DOHH2 (cell line): ENCODE results near the gene UPF1.

Experiments used
- H3F3A ChIP-seq: fragments of 200-600 bp; sonication (generic), shearing (Covaris generic); 2 replicates; pipeline ENCODE4 v1.6.0; 2016; ENCODE audit warnings: antibody characterized with exemption, mild to moderate bottlenecking; ENCODE audit not compliant: control insufficient read depth, insufficient read depth
- H3K27ac ChIP-seq: fragments of 200-600 bp; sonication (generic); 2 replicates; pipeline ENCODE4 v1.5.1; 2014; ENCODE audit warnings: low read depth, mild to moderate bottlenecking, low read length, moderate library complexity
- H3K27me3 ChIP-seq: fragments of 200-600 bp; sonication (generic); 2 replicates; pipeline ENCODE4 v1.6.1; 2014; ENCODE audit warnings: mild to moderate bottlenecking, low read length, mixed read lengths; ENCODE audit not compliant: control insufficient read depth
- H3K36me3 ChIP-seq: fragments of 200-600 bp; sonication (generic); 2 replicates; pipeline ENCODE4 v1.6.1; 2014; ENCODE audit warnings: mild to moderate bottlenecking, low read length, moderate library complexity, mixed read lengths; ENCODE audit not compliant: control insufficient read depth
- H3K4me1 ChIP-seq: fragments of 200-600 bp; sonication (generic); 2 replicates; pipeline ENCODE4 v1.6.1; 2014; ENCODE audit warnings: mild to moderate bottlenecking, low read length, mixed read lengths; ENCODE audit not compliant: control insufficient read depth
- H3K4me2 ChIP-seq: fragments of 200-600 bp; sonication (generic); 2 replicates; pipeline ENCODE4 v1.6.0; 2014; ENCODE audit warnings: mild to moderate bottlenecking, low read length, moderate library complexity
- H3K4me3 ChIP-seq: fragments of 200-600 bp; sonication (generic); 2 replicates; pipeline ENCODE4 v1.5.1; 2014; ENCODE audit warnings: mild to moderate bottlenecking, low read length, mixed read lengths
- H3K79me2 ChIP-seq: fragments of 200-600 bp; sonication (generic); 2 replicates; pipeline ENCODE4 v1.6.1; 2014; ENCODE audit warnings: mild to moderate bottlenecking, low read length, mixed read lengths; ENCODE audit not compliant: control insufficient read depth
- H3K9me2 ChIP-seq: fragments of 200-600 bp; sonication (generic); replicated peaks from 2 replicates; pipeline ENCODE4 v1.6.1; 2014; ENCODE audit warnings: mild to moderate bottlenecking, low read length, mixed read lengths; ENCODE audit not compliant: control insufficient read depth
- H3K9me3 ChIP-seq: fragments of 200-600 bp; sonication (generic); 2 replicates; pipeline ENCODE4 v1.6.1; 2014; ENCODE audit warnings: antibody characterized with exemption, low read length, mixed read lengths; ENCODE audit not compliant: control insufficient read depth, insufficient read depth
- H4K20me1 ChIP-seq: fragments of 200-600 bp; sonication (generic); 2 replicates; pipeline ENCODE4 v1.6.0; 2014; ENCODE audit warnings: low read depth, mild to moderate bottlenecking, antibody characterized with exemption, low read length, moderate library complexity; ENCODE audit not compliant: control insufficient read depth, insufficient read depth
- CTCF ChIP-seq: fragments of 200-600 bp; sonication (generic); IDR thresholded peaks from one replicate; pipeline ENCODE4 v1.5.1; 2014; ENCODE audit warnings: antibody characterized with exemption, mild to moderate bottlenecking, low read depth, low read length; ENCODE audit not compliant: poor library complexity, severe bottlenecking
- EZH2phosphoT487 ChIP-seq: fragments of 200-600 bp; sonication (generic); IDR thresholded peaks from 2 replicates; pipeline ENCODE4 v1.6.1; 2017; ENCODE audit warnings: borderline replicate concordance, mild to moderate bottlenecking, antibody characterized with exemption, low read length, moderate library complexity, mixed read lengths

The UPF1 gene

GRCh38 chr19:18791315-18791678 is 40.5 kb upstream of the UPF1 start:
- Histone ChIP-seq H3K4me3 (no peak overlapping the region), H3K9me2 (no peaks in the 10 kb centered on the region), H3F3A (0 out of 2 replicates have a peak, but pooled peaks cover 3% of the 10 kb centered on the region), H4K20me1 (no peaks in the 10 kb centered on the region), H3K79me2 (no peaks in the 10 kb centered on the region), H3K4me2 (no peak overlapping the region), H3K36me3 (no peaks in the 10 kb centered on the region), H3K4me1 (peaks cover 8% of the 10 kb centered on the region; the same call in 1 of the 2 replicates), H3K27ac (no peak overlapping the region), H3K27me3 (peaks cover 60% of the 10 kb centered on the region), H3K9me3 (no peaks in the 10 kb centered on the region)
- no peak for TF ChIP-seq EZH2phosphoT487
- TF ChIP-seq CTCF, result no peak

GRCh38 chr19:18792661-18793060 is 39.1 kb upstream of the UPF1 start:
- Histone ChIP-seq H3F3A (no peaks in the 10 kb centered on the region), H3K9me3 (no peaks in the 10 kb centered on the region), H4K20me1 (no peaks in the 10 kb centered on the region), H3K4me1 (peaks cover 8% of the 10 kb centered on the region; the same call in 1 of the 2 replicates), H3K27ac (no peak overlapping the region), H3K9me2 (no peaks in the 10 kb centered on the region), H3K27me3 (peaks cover 68% of the 10 kb centered on the region), H3K36me3 (no peaks in the 10 kb centered on the region), H3K79me2 (no peaks in the 10 kb centered on the region), H3K4me3 (no peak overlapping the region), H3K4me2 (no peak overlapping the region)
- TF ChIP-seq EZH2phosphoT487, result no peak
- TF ChIP-seq CTCF, result no peak

- Histone ChIP-seq H3F3A (no peaks in the 10 kb centered on the region), H3K27ac (no peak overlapping the region), H3K4me1 (peaks cover 8% of the 10 kb centered on the region; the same call in 1 of the 2 replicates), H4K20me1 (no peaks in the 10 kb centered on the region), H3K9me3 (no peaks in the 10 kb centered on the region), H3K27me3 (peaks cover 71% of the 10 kb centered on the region), H3K4me2 (no peak overlapping the region), H3K9me2 (no peaks in the 10 kb centered on the region), H3K36me3 (no peaks in the 10 kb centered on the region), H3K79me2 (no peaks in the 10 kb centered on the region), H3K4me3 (no peak overlapping the region)
- no peak for TF ChIP-seq CTCF
- no peak for TF ChIP-seq EZH2phosphoT487
These were observed 38.4 kb upstream of the UPF1 start for GRCh38 chr19:18793144-18794028.
